SK-N-SH treated with all-trans-retinoic acid at 6 μM for 48 hours (cell line): ENCODE data around the gene PLCB1.

Experiments used
- ARNTL ChIP-seq: fragments of 450-650 bp; formaldehyde crosslinking; IDR thresholded peaks from 2 replicates; pipeline ENCODE4 v1.5.0; 2020; ENCODE audit warnings: low read depth, mild to moderate bottlenecking, moderate library complexity, borderline replicate concordance
- BACH2 ChIP-seq: fragments of 250-450 bp; sonication (Bioruptor Pico); IDR thresholded peaks from 2 replicates; pipeline ENCODE4 v1.9.0; 2021; ENCODE audit warnings: mild to moderate bottlenecking, borderline replicate concordance
- ESRRG ChIP-seq: fragments of 250-450 bp; sonication (Bioruptor Pico); IDR thresholded peaks from 2 replicates; pipeline ENCODE4 v1.6.1; 2021; ENCODE audit warnings: mild to moderate bottlenecking
- ISL1 ChIP-seq: fragments of 250-450 bp; sonication (Bioruptor Pico); IDR thresholded peaks from 2 replicates; pipeline ENCODE4 v2.1.2; 2022; ENCODE audit warnings: mild to moderate bottlenecking, moderate library complexity
- OSR1 ChIP-seq: fragments of 250-450 bp; sonication (Bioruptor Pico); IDR thresholded peaks from 2 replicates; pipeline ENCODE4 v1.8.0; 2022; ENCODE audit warnings: moderate library complexity, mild to moderate bottlenecking, inconsistent platforms
- SNAI2 ChIP-seq: fragments of 250-450 bp; sonication (Bioruptor Pico); IDR thresholded peaks from 2 replicates; pipeline ENCODE4 v1.5.0; 2020; ENCODE audit warnings: mild to moderate bottlenecking, moderate library complexity
- TOX ChIP-seq: fragments of 250-450 bp; sonication (Bioruptor Pico); IDR thresholded peaks from 2 replicates; pipeline ENCODE4 v1.8.0; 2021; ENCODE audit warnings: mild to moderate bottlenecking, moderate library complexity, borderline replicate concordance
- ZC3H10 ChIP-seq: fragments of 250-450 bp; sonication (Bioruptor Pico); IDR thresholded peaks from 2 replicates; pipeline ENCODE4 v1.5.1; 2021; ENCODE audit warnings: mild to moderate bottlenecking, moderate library complexity
- ZFP30 ChIP-seq: fragments of 450-650 bp; formaldehyde crosslinking; IDR thresholded peaks from 2 replicates; pipeline ENCODE4 v1.5.0; 2022; ENCODE audit warnings: mild to moderate bottlenecking, moderate library complexity
- ZNF565 ChIP-seq: fragments of 450-650 bp; formaldehyde crosslinking; conservative IDR thresholded peaks from 2 replicates; pipeline ENCODE4 v1.5.0; 2020; ENCODE audit warnings: low read depth, mild to moderate bottlenecking, moderate library complexity
- ZNF70 ChIP-seq: fragments of 450-650 bp; formaldehyde crosslinking; IDR thresholded peaks from 2 replicates; pipeline ENCODE4 v1.5.0; 2020; ENCODE audit warnings: mild to moderate bottlenecking, moderate library complexity
- TF ChIP-seq, protein P1 (sequence below): fragments of 250-450 bp; sonication (Bioruptor Pico); IDR thresholded peaks from 2 replicates; pipeline ENCODE4 v1.5.1; 2020; ENCODE audit warnings: low read depth, mild to moderate bottlenecking, moderate library complexity
- TF ChIP-seq, protein P2 (sequence below): fragments of 250-450 bp; sonication (Bioruptor Pico); IDR thresholded peaks from 2 replicates; pipeline ENCODE4 v1.8.0; 2020; ENCODE audit warnings: mild to moderate bottlenecking, moderate library complexity, borderline replicate concordance

DNA sequence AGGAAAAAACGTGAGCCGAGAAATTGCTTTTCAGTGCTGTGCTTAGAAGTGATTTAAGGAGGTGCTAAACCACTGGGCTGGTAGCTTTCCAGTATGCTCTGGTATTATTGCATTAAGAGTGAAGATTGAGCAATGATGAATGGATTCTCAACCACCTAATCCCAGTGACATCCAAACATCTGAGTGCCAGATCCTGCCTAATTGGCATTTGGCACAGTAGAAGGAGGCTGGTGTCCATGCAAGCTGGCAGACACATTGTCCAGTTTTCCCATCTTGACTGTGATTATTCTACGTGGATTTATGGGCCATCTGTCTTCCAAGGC lies 538.8 kb downstream of the PLCB1 start:
- no peak for TF ChIP-seq SNAI2 (CRISPR knock-in tag)
- no peak for TF ChIP-seq ARNTL (CRISPR knock-in tag)
- TF ChIP-seq, protein P1, sequence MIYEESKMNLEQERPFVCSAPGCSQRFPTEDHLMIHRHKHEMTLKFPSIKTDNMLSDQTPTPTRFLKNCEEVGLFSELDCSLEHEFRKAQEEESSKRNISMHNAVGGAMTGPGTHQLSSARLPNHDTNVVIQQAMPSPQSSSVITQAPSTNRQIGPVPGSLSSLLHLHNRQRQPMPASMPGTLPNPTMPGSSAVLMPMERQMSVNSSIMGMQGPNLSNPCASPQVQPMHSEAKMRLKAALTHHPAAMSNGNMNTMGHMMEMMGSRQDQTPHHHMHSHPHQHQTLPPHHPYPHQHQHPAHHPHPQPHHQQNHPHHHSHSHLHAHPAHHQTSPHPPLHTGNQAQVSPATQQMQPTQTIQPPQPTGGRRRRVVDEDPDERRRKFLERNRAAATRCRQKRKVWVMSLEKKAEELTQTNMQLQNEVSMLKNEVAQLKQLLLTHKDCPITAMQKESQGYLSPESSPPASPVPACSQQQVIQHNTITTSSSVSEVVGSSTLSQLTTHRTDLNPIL (CRISPR knock-in tag) = no peak
- TF ChIP-seq ISL1 (CRISPR knock-in tag) = peak; percentile 81
- TF ChIP-seq, protein P2, sequence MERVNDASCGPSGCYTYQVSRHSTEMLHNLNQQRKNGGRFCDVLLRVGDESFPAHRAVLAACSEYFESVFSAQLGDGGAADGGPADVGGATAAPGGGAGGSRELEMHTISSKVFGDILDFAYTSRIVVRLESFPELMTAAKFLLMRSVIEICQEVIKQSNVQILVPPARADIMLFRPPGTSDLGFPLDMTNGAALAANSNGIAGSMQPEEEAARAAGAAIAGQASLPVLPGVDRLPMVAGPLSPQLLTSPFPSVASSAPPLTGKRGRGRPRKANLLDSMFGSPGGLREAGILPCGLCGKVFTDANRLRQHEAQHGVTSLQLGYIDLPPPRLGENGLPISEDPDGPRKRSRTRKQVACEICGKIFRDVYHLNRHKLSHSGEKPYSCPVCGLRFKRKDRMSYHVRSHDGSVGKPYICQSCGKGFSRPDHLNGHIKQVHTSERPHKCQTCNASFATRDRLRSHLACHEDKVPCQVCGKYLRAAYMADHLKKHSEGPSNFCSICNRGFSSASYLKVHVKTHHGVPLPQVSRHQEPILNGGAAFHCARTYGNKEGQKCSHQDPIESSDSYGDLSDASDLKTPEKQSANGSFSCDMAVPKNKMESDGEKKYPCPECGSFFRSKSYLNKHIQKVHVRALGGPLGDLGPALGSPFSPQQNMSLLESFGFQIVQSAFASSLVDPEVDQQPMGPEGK (CRISPR knock-in tag) = no peak
- TF ChIP-seq TOX (CRISPR knock-in tag) = no peak
- TF ChIP-seq ZFP30 (CRISPR knock-in tag) = no peak
- TF ChIP-seq ZC3H10 (CRISPR knock-in tag) = no peak
- TF ChIP-seq OSR1 (CRISPR knock-in tag) = no peak
- TF ChIP-seq ESRRG = no peak
- TF ChIP-seq ZNF70 (CRISPR knock-in tag) = no peak
- TF ChIP-seq ZNF565 (CRISPR knock-in tag) = no peak
- TF ChIP-seq BACH2 (CRISPR knock-in tag) = no peak
